ENCODE measurements around the gene IGSF10.

The IGSF10 gene

GRCh38 chr3:151425627-151426340, 35.1 kb downstream of the IGSF10 start:
- in situ Hi-C loops (cut with HindIII; ENCODE audit: low sequenced_read_pairs), result no loop called here
- no peak for TF ChIP-seq CTCF (IDR thresholded peaks at IDR 0.05; ENCODE audit: low read depth, low read length, missing control alignments)
- DNase-seq (ENCODE audit: low read depth), result no peak
- H3K4me3 ChIP-seq (ENCODE audit: low read depth, low read length), result no peak overlapping the region

GRCh38 chr3:151423091-151423490, 37.8 kb downstream of the IGSF10 start:
- in situ Hi-C loops (cut with HindIII; ENCODE audit: low sequenced_read_pairs), result no loop called here
- DNase-seq (ENCODE audit: low read depth), result no peak
- H3K4me3 ChIP-seq (ENCODE audit: low read depth, low read length), result no peak overlapping the region
- TF ChIP-seq CTCF (IDR thresholded peaks at IDR 0.05; ENCODE audit: low read depth, low read length, missing control alignments), result no peak

- peak; percentile 4 for TF ChIP-seq CTCF (IDR thresholded peaks at IDR 0.05; ENCODE audit: low read depth, low read length, missing control alignments)
- in situ Hi-C loops (cut with HindIII; ENCODE audit: low sequenced_read_pairs), result no loop called here
- H3K4me3 ChIP-seq (ENCODE audit: low read depth, low read length), result no peak overlapping the region
- no peak for DNase-seq (ENCODE audit: low read depth)
These were observed 38.9 kb downstream of the IGSF10 start for GRCh38 chr3:151421938-151422337.

GRCh38 chr3:151419806-151420205, 41.1 kb downstream of the IGSF10 start:
- no peak for TF ChIP-seq CTCF (IDR thresholded peaks at IDR 0.05; ENCODE audit: low read depth, low read length, missing control alignments)
- in situ Hi-C loops (cut with HindIII; ENCODE audit: low sequenced_read_pairs), result no loop called here
- DNase-seq (ENCODE audit: low read depth), result no peak
- no peak overlapping the region for H3K4me3 ChIP-seq (ENCODE audit: low read depth, low read length)

GRCh38 chr3:151415289-151415688, 45.6 kb downstream of the IGSF10 start:
- DNase-seq (ENCODE audit: low read depth), result no peak
- H3K4me3 ChIP-seq (ENCODE audit: low read depth, low read length), result no peak overlapping the region
- TF ChIP-seq CTCF (IDR thresholded peaks at IDR 0.05; ENCODE audit: low read depth, low read length, missing control alignments), result no peak
- in situ Hi-C loops (cut with HindIII; ENCODE audit: low sequenced_read_pairs), result no loop called here

- in situ Hi-C loops (cut with HindIII; ENCODE audit: low sequenced_read_pairs), result no loop called here
- H3K4me3 ChIP-seq (ENCODE audit: low read depth, low read length), result no peak overlapping the region
- peak; percentile 3 for TF ChIP-seq CTCF (IDR thresholded peaks at IDR 0.05; ENCODE audit: low read depth, low read length, missing control alignments)
- DNase-seq (ENCODE audit: low read depth), result no peak
These were observed 47.9 kb downstream of the IGSF10 start for GRCh38 chr3:151412989-151413388.

All from astrocyte of the cerebellum (primary cell).